Liver (tissue), 9 donors: Measurements from ENCODE around the gene ABCA4. TPM values are rescaled to one million over a fixed set of nuclear protein-coding genes. Genes with fewer than 3 reads are reported as not detected.
A peak's percentile ranks its signal among the peaks of the same experiment; 100 is the strongest.

Source experiments
- DNase-seq: peaks from one replicate; pipeline ENCODE4 v3.0.0-alpha.2; 2017; ENCODE audit warnings: low spot score
- H3K27ac ChIP-seq, 2 donors: one replicate each; pipeline ENCODE4 v1.7.0; 2013; ENCODE audit warnings: inconsistent platforms in 2 of 2, low read length in 2 of 2, control low read depth in 1 of 2, low read depth in 1 of 2, mild to moderate bottlenecking in 1 of 2
- H3K27me3 ChIP-seq, 4 donors: one replicate each; pipeline versions ENCODE4 v1.6.1 to v1.7.0; 2013; ENCODE audit warnings: low read length in 3 of 4, inconsistent platforms in 1 of 4, mild to moderate bottlenecking in 1 of 4, moderate library complexity in 1 of 4; ENCODE audit not compliant: control insufficient read depth in 4 of 4, insufficient read depth in 4 of 4
- H3K36me3 ChIP-seq, 4 donors: one replicate each; pipeline versions ENCODE4 v1.6.1 to v1.7.0; 2013; ENCODE audit warnings: low read length in 3 of 4, mild to moderate bottlenecking in 3 of 4, low read depth in 1 of 4, moderate library complexity in 1 of 4; ENCODE audit not compliant: control insufficient read depth in 4 of 4, insufficient read depth in 3 of 4
- H3K4me1 ChIP-seq, 4 donors: one replicate each; pipeline versions ENCODE4 v1.6.1 to v1.7.0; 2013; ENCODE audit warnings: low read length in 3 of 4, mild to moderate bottlenecking in 3 of 4, moderate library complexity in 1 of 4; ENCODE audit not compliant: control insufficient read depth in 4 of 4, insufficient read depth in 4 of 4
- H3K4me3 ChIP-seq, 3 donors: one replicate each; pipeline versions ENCODE4 v1.6.1 to v1.7.0; 2013; ENCODE audit warnings: low read length in 3 of 3, control low read depth in 1 of 3, low read depth in 1 of 3, mild to moderate bottlenecking in 1 of 3
- H3K9ac ChIP-seq, 2 donors: one replicate each; pipeline ENCODE4 v1.7.0; 2013; ENCODE audit warnings: low read length in 2 of 2, mild to moderate bottlenecking in 2 of 2, moderate library complexity in 2 of 2, control low read depth in 1 of 2, low read depth in 1 of 2
- H3K9me3 ChIP-seq, 4 donors: one replicate each; pipeline versions ENCODE4 v1.6.1 to v1.7.0; 2013; ENCODE audit warnings: low read length in 3 of 4; ENCODE audit not compliant: control insufficient read depth in 4 of 4
- ATF3 ChIP-seq: IDR thresholded peaks from 2 replicates; pipeline ENCODE4 v1.6.1; 2016; ENCODE audit warnings: antibody characterized with exemption
- CTCF ChIP-seq: fragments of 150-350 bp; IDR thresholded peaks from 2 replicates; pipeline ENCODE4 v1.5.1; 2017; ENCODE audit warnings: improper control_type of control experiment, low read depth, low read length; ENCODE audit not compliant: missing input control
- EGR1 ChIP-seq, 2 donors: IDR thresholded peaks; 2 replicates each; pipeline ENCODE4 v1.6.1; 2016 to 2018; ENCODE audit warnings: antibody characterized with exemption in 2 of 2, low read depth in 2 of 2
- FOXA2 ChIP-seq: IDR thresholded peaks from 2 replicates; pipeline ENCODE4 v1.6.1; 2016; ENCODE audit warnings: antibody characterized with exemption
- GABPA ChIP-seq, 2 donors: IDR thresholded peaks in 1 of 2; conservative IDR thresholded peaks in 1 of 2; 2 replicates each; pipeline ENCODE4 v1.6.1; 2016; ENCODE audit warnings: antibody characterized with exemption in 2 of 2, mild to moderate bottlenecking in 1 of 2, moderate library complexity in 1 of 2
- HNF4A ChIP-seq, 2 donors: conservative IDR thresholded peaks; 2 replicates each; pipeline ENCODE4 v1.6.1; 2016; ENCODE audit warnings: antibody characterized with exemption in 2 of 2, mild to moderate bottlenecking in 2 of 2
- HNF4G ChIP-seq: IDR thresholded peaks from 2 replicates; pipeline ENCODE4 v1.6.1; 2016; ENCODE audit warnings: antibody characterized with exemption
- JUND ChIP-seq, 2 donors: IDR thresholded peaks; 2 replicates each; pipeline ENCODE4 v1.6.1; 2016; ENCODE audit warnings: antibody characterized with exemption in 2 of 2
- MAX ChIP-seq: IDR thresholded peaks from 2 replicates; pipeline ENCODE4 v1.6.1; 2016; ENCODE audit warnings: antibody characterized with exemption
- NR2F2 ChIP-seq: IDR thresholded peaks from 2 replicates; pipeline ENCODE4 v1.6.1; 2016; ENCODE audit warnings: antibody characterized with exemption
- RAD21 ChIP-seq, 2 donors: IDR thresholded peaks; 2 replicates each; pipeline ENCODE4 v1.6.1; 2016; ENCODE audit warnings: antibody characterized with exemption in 2 of 2, mild to moderate bottlenecking in 2 of 2
- REST ChIP-seq: IDR thresholded peaks from 2 replicates; pipeline ENCODE4 v1.6.1; 2016; ENCODE audit warnings: antibody characterized with exemption, mild to moderate bottlenecking
- RXRA ChIP-seq, 2 donors: IDR thresholded peaks; 2 replicates each; pipeline ENCODE4 v1.6.1; 2017 to 2018; ENCODE audit warnings: antibody characterized with exemption in 2 of 2, mild to moderate bottlenecking in 1 of 2
- SP1 ChIP-seq: IDR thresholded peaks from 2 replicates; pipeline ENCODE4 v1.6.1; 2018; ENCODE audit warnings: antibody characterized with exemption, mild to moderate bottlenecking
- TAF1 ChIP-seq: conservative IDR thresholded peaks from 2 replicates; pipeline ENCODE4 v1.6.1; 2016; ENCODE audit warnings: antibody characterized with exemption, mild to moderate bottlenecking
- YY1 ChIP-seq: IDR thresholded peaks from 2 replicates; pipeline ENCODE4 v1.6.1; 2016; ENCODE audit warnings: antibody characterized with exemption, mild to moderate bottlenecking
- ZBTB33 ChIP-seq: IDR thresholded peaks from 2 replicates; pipeline ENCODE4 v1.6.1; 2016; ENCODE audit warnings: antibody characterized with exemption
- WGBS: extraction: QIAGEN DNeasy Blood & Tissue Kit; methylation state at CpG from one replicate; pipeline ENCODE4 v1.1.7; 2013; 5-methylcytosine and 5-hydroxymethylcytosine counted together
- polyA plus RNA-seq, 2 donors: library from polyadenylated mRNA; stranded (reverse) in 1 of 2; unstranded in 1 of 2; fragments of 200-250 nt in 1 of 2; fragments of >200 nt in 1 of 2; fragmentation: Nextera tagmentation in 1 of 2; extraction: Ambion mirVana in 1 of 2; gene quantifications; one replicate each; pipeline versions ENCODE4 v1.2.1 to v1.2.3, GENCODE V29; 2013 to 2015
- total RNA-seq, 2 donors: library from RNA; depleted of rRNA; stranded (reverse); fragments of >200 nt; gene quantifications; one replicate each; pipeline ENCODE4 v1.2.3, GENCODE V29; 2014
- donor health status: healthy.
- donor health status: healthy.
- donor health status: healthy.
- donor health status: healthy.
- donor health status: healthy.

Gene ABCA4
- total and polyA plus RNA-seq, 4 donors: 0.19 to 1.5 (median 0.38) TPM

- no peaks in the 10 kb centered on the region for H3K9me3 ChIP-seq
- H3K27ac ChIP-seq: no peak overlapping the region
- no peak overlapping the region for H3K9ac ChIP-seq
- DNase-seq: no peak
- no peaks in the 10 kb centered on the region for H3K27me3 ChIP-seq
- 90% methylated on average over 3 of the region's 3 CpGs for WGBS
- no peak overlapping the region for H3K4me3 ChIP-seq
- H3K36me3 ChIP-seq: no peaks in the 10 kb centered on the region
- H3K4me1 ChIP-seq: no peaks in the 10 kb centered on the region
- no peak for TF ChIP-seq YY1
- TF ChIP-seq ATF3: no peak
- no peak for TF ChIP-seq TAF1
- TF ChIP-seq RAD21 (IDR thresholded peaks at IDR 0.05): no peak
- TF ChIP-seq HNF4A (conservative IDR thresholded peaks at IDR 0.05): no peak
- TF ChIP-seq RXRA (IDR thresholded peaks at IDR 0.05): no peak
- TF ChIP-seq SP1: no peak
- no peak for TF ChIP-seq GABPA (IDR thresholded peaks at IDR 0.05 in 1 of 2, conservative IDR thresholded peaks at IDR 0.05 in 1 of 2)
- no peak for TF ChIP-seq REST
- TF ChIP-seq ZBTB33: no peak
- TF ChIP-seq FOXA2: no peak
These were observed 111.6 kb downstream of the ABCA4 start for GRCh38 chr1:94009304-94009703.

GRCh38 chr1:94006604-94007003 is 114.3 kb downstream of the ABCA4 start:
- DNase-seq: peak; percentile 19
- Histone ChIP-seq H3K36me3 (no peaks in the 10 kb centered on the region), H3K27me3 (no peaks in the 10 kb centered on the region), H3K4me1 (no peaks in the 10 kb centered on the region), H3K9me3 (no peaks in the 10 kb centered on the region), H3K9ac (no peak overlapping the region), H3K27ac (no peak overlapping the region), H3K4me3 (no peak overlapping the region)
- 78% methylated on average over 2 of the region's 2 CpGs for WGBS
- TF ChIP-seq SP1 (no peak), RAD21 (IDR thresholded peaks at IDR 0.05) (no peak), HNF4G (no peak), TAF1 (no peak), MAX (no peak), JUND (IDR thresholded peaks at IDR 0.05) (no peak), REST (no peak), HNF4A (conservative IDR thresholded peaks at IDR 0.05) (no peak), EGR1 (IDR thresholded peaks at IDR 0.05; ENCODE audit: low read depth in 2 of 2) (no peak), NR2F2 (no peak), ZBTB33 (no peak), CTCF (no peak), FOXA2 (no peak), RXRA (IDR thresholded peaks at IDR 0.05) (no peak), YY1 (no peak)
